SJCRH30 (cell line): Measurements from ENCODE around the gene ZNHIT2. TPM values are rescaled to one million over a fixed set of nuclear protein-coding genes. Genes with fewer than 3 reads are reported as not detected.
A peak's percentile ranks its signal among the peaks of the same experiment; 100 is the strongest.

Experiments used
- DNase-seq, 2 experiments: peaks; one replicate each; pipeline ENCODE4 v3.0.0-alpha.2; 2015 to 2020
- H3K27ac ChIP-seq: fragments of 250-450 bp; sonication (Bioruptor Pico); 2 replicates; pipeline ENCODE4 v1.5.1; 2020; ENCODE audit warnings: mild to moderate bottlenecking, moderate library complexity
- H3K27me3 ChIP-seq: fragments of 250-450 bp; sonication (Bioruptor Pico); 2 replicates; pipeline ENCODE4 v1.5.1; 2020; ENCODE audit warnings: mild to moderate bottlenecking, moderate library complexity
- H3K36me3 ChIP-seq: fragments of 250-450 bp; sonication (Bioruptor Pico); 2 replicates; pipeline ENCODE4 v1.5.1; 2020; ENCODE audit warnings: mild to moderate bottlenecking, moderate library complexity
- H3K4me1 ChIP-seq: fragments of 250-450 bp; sonication (Bioruptor Pico); 2 replicates; pipeline ENCODE4 v1.5.1; 2020; ENCODE audit warnings: mild to moderate bottlenecking, moderate library complexity
- H3K4me3 ChIP-seq: fragments of 250-450 bp; sonication (Bioruptor Pico); 2 replicates; pipeline ENCODE4 v1.5.1; 2020; ENCODE audit warnings: mild to moderate bottlenecking, moderate library complexity
- H3K9me3 ChIP-seq: fragments of 250-450 bp; sonication (Bioruptor Pico); replicated peaks from 2 replicates; pipeline ENCODE4 v1.5.1; 2020; ENCODE audit warnings: mild to moderate bottlenecking, moderate library complexity
- total RNA-seq: library from RNA; depleted of rRNA; stranded (reverse); fragments of >200 nt; shearing (Covaris generic); gene quantifications from 2 replicates; pipeline ENCODE4 v1.2.3, GENCODE V29; 2014

ZNHIT2 gene
- total RNA-seq, 1 experiment from 2014 or later, result 8.3 TPM

- Histone ChIP-seq H3K4me3 (no peak overlapping the region), H3K36me3 (no peaks in the 10 kb centered on the region), H3K27ac (no peak overlapping the region), H3K27me3 (no peaks in the 10 kb centered on the region), H3K4me1 (peaks cover 11% of the 10 kb centered on the region; the same call in 1 of the 2 replicates), H3K9me3 (peaks cover 5% of the 10 kb centered on the region; the same call in 1 of the 2 replicates)
- DNase-seq, result no peak
These were observed 30.0 kb upstream of the ZNHIT2 start for GRCh38 chr11:65147352-65148075.

- H3K27me3 ChIP-seq, result no peaks in the 10 kb centered on the region
- H3K36me3 ChIP-seq, result no peaks in the 10 kb centered on the region
- no peak overlapping the region for H3K4me3 ChIP-seq
- no peak overlapping the region for H3K27ac ChIP-seq
- H3K9me3 ChIP-seq, result peaks cover under 1% of the 10 kb centered on the region
- no peaks in the 10 kb centered on the region for H3K4me1 ChIP-seq
- no peak for DNase-seq
These were observed 24.5 kb upstream of the ZNHIT2 start for GRCh38 chr11:65141896-65142494.

- Histone ChIP-seq H3K9me3 (no peaks in the 10 kb centered on the region; the same call in 1 of the 2 replicates), H3K36me3 (no peaks in the 10 kb centered on the region), H3K4me3 (no peak overlapping the region), H3K27me3 (no peaks in the 10 kb centered on the region), H3K4me1 (peaks cover 6% of the 10 kb centered on the region; the same call in 1 of the 2 replicates), H3K27ac (no peak overlapping the region)
- DNase-seq, result no peak
These were observed 19.1 kb upstream of the ZNHIT2 start for GRCh38 chr11:65136515-65137096.

- peaks cover 6% of the 10 kb centered on the region; the same call in 1 of the 2 replicates for H3K4me1 ChIP-seq
- H3K36me3 ChIP-seq, result no peaks in the 10 kb centered on the region; the same call in 1 of the 2 replicates
- H3K9me3 ChIP-seq, result no peaks in the 10 kb centered on the region
- no peak overlapping the region for H3K27ac ChIP-seq
- DNase-seq, result no peak
- H3K27me3 ChIP-seq, result no peaks in the 10 kb centered on the region
- H3K4me3 ChIP-seq, result peak overlapping the region; percentile 82
These were observed 18.2 kb upstream of the ZNHIT2 start for GRCh38 chr11:65135633-65136145.

GRCh38 chr11:65134952-65135632 is 17.6 kb upstream of the ZNHIT2 start:
- Histone ChIP-seq H3K27me3 (no peaks in the 10 kb centered on the region), H3K27ac (peak overlapping the region; percentile 99), H3K9me3 (no peaks in the 10 kb centered on the region), H3K4me1 (peaks cover 6% of the 10 kb centered on the region; the same call in 1 of the 2 replicates), H3K4me3 (peak overlapping the region; percentile 82), H3K36me3 (no peaks in the 10 kb centered on the region; the same call in 1 of the 2 replicates)
- peak; percentile 89 to 94 for DNase-seq

- peak; percentile 87 to 88 for DNase-seq
- Histone ChIP-seq H3K27me3 (no peaks in the 10 kb centered on the region), H3K4me3 (peak within 1 kb of the TSS; percentile 82), H3K36me3 (peaks cover 2% of the 10 kb centered on the region), H3K9me3 (no peaks in the 10 kb centered on the region), H3K27ac (peak within 1 kb of the TSS; percentile 99), H3K4me1 (peaks cover 6% of the 10 kb centered on the region; the same call in 1 of the 2 replicates)
These were observed 16.9 kb upstream of the ZNHIT2 start, which contains the start of gene SYVN1 for GRCh38 chr11:65134240-65134951. Gene SYVN1, minus strand, starts transcription at chr11:65134519. Its CDS starts 918 bp downstream, at chr11:65133601.

GRCh38 chr11:65133724-65134123 is 16.2 kb upstream of the ZNHIT2 start:
- H3K4me3 ChIP-seq, result peak overlapping the region; percentile 82
- no peak for DNase-seq

GRCh38 chr11:65132988-65133700 is 15.6 kb upstream of the ZNHIT2 start:
- Histone ChIP-seq H3K27ac (no peak overlapping the region), H3K36me3 (peaks cover 12% of the 10 kb centered on the region), H3K27me3 (no peaks in the 10 kb centered on the region), H3K9me3 (no peaks in the 10 kb centered on the region), H3K4me3 (peak overlapping the region; percentile 82), H3K4me1 (peaks cover 6% of the 10 kb centered on the region; the same call in 1 of the 2 replicates)
- DNase-seq, result no peak

More at GRCh38 chr11:65133724-65134123, 16.2 kb upstream of the ZNHIT2 start:
- Histone ChIP-seq H3K36me3 (peaks cover 9% of the 10 kb centered on the region), H3K27ac (peak overlapping the region; percentile 99; the same call in 1 of the 2 replicates), H3K9me3 (no peaks in the 10 kb centered on the region), H3K27me3 (no peaks in the 10 kb centered on the region), H3K4me1 (peaks cover 6% of the 10 kb centered on the region; the same call in 1 of the 2 replicates)

- no peaks in the 10 kb centered on the region for H3K9me3 ChIP-seq
- H3K27me3 ChIP-seq, result no peaks in the 10 kb centered on the region
- H3K36me3 ChIP-seq, result peaks cover 15% of the 10 kb centered on the region
- peaks cover 6% of the 10 kb centered on the region; the same call in 1 of the 2 replicates for H3K4me1 ChIP-seq
- H3K27ac ChIP-seq, result no peak overlapping the region
- H3K4me3 ChIP-seq, result no peak overlapping the region
- DNase-seq, result no peak
These were observed 14.9 kb upstream of the ZNHIT2 start for GRCh38 chr11:65132238-65132987.

GRCh38 chr11:65131895-65132237 is 14.4 kb upstream of the ZNHIT2 start:
- H3K36me3 ChIP-seq, result peaks cover 17% of the 10 kb centered on the region

GRCh38 chr11:65131417-65131776 is 13.9 kb upstream of the ZNHIT2 start:
- Histone ChIP-seq H3K9me3 (no peaks in the 10 kb centered on the region), H3K27ac (no peak overlapping the region), H3K27me3 (no peaks in the 10 kb centered on the region), H3K36me3 (peaks cover 21% of the 10 kb centered on the region), H3K4me3 (no peak overlapping the region), H3K4me1 (peaks cover 6% of the 10 kb centered on the region; the same call in 1 of the 2 replicates)
- DNase-seq, result no peak

More at GRCh38 chr11:65131895-65132237, 14.4 kb upstream of the ZNHIT2 start:
- H3K4me3 ChIP-seq, result no peak overlapping the region
- no peaks in the 10 kb centered on the region for H3K9me3 ChIP-seq
- no peak overlapping the region for H3K27ac ChIP-seq
- H3K27me3 ChIP-seq, result no peaks in the 10 kb centered on the region
- peaks cover 6% of the 10 kb centered on the region; the same call in 1 of the 2 replicates for H3K4me1 ChIP-seq
- no peak for DNase-seq

GRCh38 chr11:65130631-65131416 is 13.3 kb upstream of the ZNHIT2 start:
- peaks cover 4% of the 10 kb centered on the region; the same call in 1 of the 2 replicates for H3K4me1 ChIP-seq
- no peak overlapping the region for H3K4me3 ChIP-seq
- no peaks in the 10 kb centered on the region for H3K27me3 ChIP-seq
- H3K27ac ChIP-seq, result no peak overlapping the region
- no peaks in the 10 kb centered on the region for H3K9me3 ChIP-seq
- DNase-seq, result no peak
- H3K36me3 ChIP-seq, result peaks cover 23% of the 10 kb centered on the region
